Smooth muscle cell (in vitro differentiated cells): ENCODE results near the gene TRAK1. TPM values are rescaled to one million over a fixed set of nuclear protein-coding genes. Genes with fewer than 3 reads are reported as not detected.

Source experiments
- DNase-seq: peaks from one replicate; lab custom pipeline; 2025; ENCODE audit not compliant: unreplicated experiment; lab: John Stamatoyannopoulos, UW
- H2AFZ ChIP-seq: fragments of 200-600 bp; sonication (generic); 2 replicates; pipeline ENCODE4 v1.6.0; 2016; ENCODE audit warnings: antibody characterized with exemption, low read depth, mild to moderate bottlenecking
- H3F3A ChIP-seq: fragments of 200-600 bp; sonication (generic); 2 replicates; pipeline ENCODE4 v1.6.0; 2017; ENCODE audit warnings: antibody characterized with exemption, low read depth
- H3K27ac ChIP-seq: fragments of 200-600 bp; sonication (generic); 2 replicates; pipeline ENCODE4 v1.5.1; 2016; ENCODE audit warnings: low read depth, mild to moderate bottlenecking
- H3K27me3 ChIP-seq: fragments of 200-600 bp; sonication (generic); 2 replicates; pipeline ENCODE4 v1.6.1; 2016; ENCODE audit warnings: low read depth, mild to moderate bottlenecking
- H3K36me3 ChIP-seq: fragments of 200-600 bp; sonication (generic); 2 replicates; pipeline ENCODE4 v1.5.1; 2016; ENCODE audit warnings: low read depth
- H3K4me1 ChIP-seq: fragments of 200-600 bp; sonication (generic); 2 replicates; pipeline ENCODE4 v1.5.1; 2016; ENCODE audit warnings: low read depth
- H3K4me2 ChIP-seq: fragments of 200-600 bp; sonication (generic); 2 replicates; pipeline ENCODE4 v1.6.0; 2016; ENCODE audit warnings: mild to moderate bottlenecking
- H3K4me3 ChIP-seq: fragments of 200-600 bp; sonication (generic); 2 replicates; pipeline ENCODE4 v1.5.1; 2016; ENCODE audit warnings: mild to moderate bottlenecking
- H3K79me2 ChIP-seq: fragments of 200-600 bp; sonication (generic); 2 replicates; pipeline ENCODE4 v1.6.0; 2016; ENCODE audit warnings: low read depth, mild to moderate bottlenecking
- H3K9ac ChIP-seq: fragments of 200-600 bp; sonication (generic); 2 replicates; pipeline ENCODE4 v1.6.0; 2016; ENCODE audit warnings: low read depth
- H3K9me3 ChIP-seq: fragments of 200-600 bp; sonication (generic); replicated peaks from 2 replicates; pipeline ENCODE4 v1.5.1; 2016; ENCODE audit warnings: low read depth
- H4K20me1 ChIP-seq: fragments of 200-600 bp; sonication (generic); 2 replicates; pipeline ENCODE4 v1.6.0; 2016; ENCODE audit warnings: low read depth
- CTCF ChIP-seq: fragments of 200-600 bp; sonication (generic); IDR thresholded peaks from 2 replicates; pipeline ENCODE4 v1.5.1; 2017; ENCODE audit warnings: borderline replicate concordance, mild to moderate bottlenecking, antibody characterized with exemption; ENCODE audit not compliant: insufficient read depth, poor library complexity, severe bottlenecking
- WGBS: methylation state at CpG from one replicate; pipeline ENCODE4 v1.1.7; 2016; ENCODE audit warnings: low lambda C conversion rate; 5-methylcytosine and 5-hydroxymethylcytosine counted together
- polyA plus RNA-seq: library from polyadenylated mRNA; unstranded; fragments of >200 nt; fragmentation: Nextera tagmentation; extraction: Ambion mirVana; gene quantifications from 2 replicates; pipeline ENCODE4 v1.2.1, GENCODE V29; 2016
- total RNA-seq: library from RNA; depleted of rRNA; stranded (reverse); fragments of >200 nt; gene quantifications from 2 replicates; pipeline ENCODE4 v1.2.3, GENCODE V29; 2014

The TRAK1 gene
- total and polyA plus RNA-seq, 2 experiments from 2014 or later: 8.7 to 16.3 TPM

GRCh38 chr3:42088803-42089530, 2.2 kb upstream of the TRAK1 start:
- no peak overlapping the region for H3K4me3 ChIP-seq
- H3F3A ChIP-seq: peaks cover 10% of the 10 kb centered on the region
- no peaks in the 10 kb centered on the region for H3K36me3 ChIP-seq
- H2AFZ ChIP-seq: no peak overlapping the region
- 86% methylated on average over 11 of the region's 11 CpGs for WGBS
- H3K4me1 ChIP-seq: peaks cover 6% of the 10 kb centered on the region
- TF ChIP-seq CTCF: no peak
- H4K20me1 ChIP-seq: no peaks in the 10 kb centered on the region
- no peaks in the 10 kb centered on the region for H3K27me3 ChIP-seq
- H3K9ac ChIP-seq: no peak overlapping the region
- no peak overlapping the region for H3K4me2 ChIP-seq
- H3K27ac ChIP-seq: no peak overlapping the region
- H3K9me3 ChIP-seq: no peaks in the 10 kb centered on the region
- no peak for DNase-seq
- H3K79me2 ChIP-seq: peaks cover 31% of the 10 kb centered on the region

GRCh38 chr3:42092006-42092405, 849 bp downstream of the TRAK1 start:
- peaks cover 12% of the 10 kb centered on the region for H3K79me2 ChIP-seq

GRCh38 chr3:42094128-42094527, 3.0 kb downstream of the TRAK1 start:
- Histone ChIP-seq H3K79me2 (peaks cover 12% of the 10 kb centered on the region), H3K4me3 (no peak overlapping the region), H3K36me3 (no peaks in the 10 kb centered on the region), H3K9me3 (no peaks in the 10 kb centered on the region), H3K9ac (no peak overlapping the region), H3F3A (peaks cover 10% of the 10 kb centered on the region), H4K20me1 (no peaks in the 10 kb centered on the region), H3K27me3 (no peaks in the 10 kb centered on the region), H3K4me2 (no peak overlapping the region), H2AFZ (no peak overlapping the region), H3K27ac (no peak overlapping the region), H3K4me1 (peaks cover 15% of the 10 kb centered on the region)
- DNase-seq: no peak
- no peak for TF ChIP-seq CTCF
- WGBS: 82% methylated on average over 4 of the region's 4 CpGs

More at GRCh38 chr3:42092006-42092405, 849 bp downstream of the TRAK1 start:
- DNase-seq: no peak
- H3K9ac ChIP-seq: no peak overlapping the region
- no peaks in the 10 kb centered on the region for H3K27me3 ChIP-seq
- no peaks in the 10 kb centered on the region for H4K20me1 ChIP-seq
- H3K27ac ChIP-seq: peak overlapping the region; percentile 66
- no peak overlapping the region for H3K4me3 ChIP-seq
- H3K4me2 ChIP-seq: peak overlapping the region; percentile 71
- peaks cover 10% of the 10 kb centered on the region for H3F3A ChIP-seq
- H2AFZ ChIP-seq: no peak overlapping the region
- WGBS: 65% methylated on average over 3 of the region's 3 CpGs
- no peaks in the 10 kb centered on the region for H3K9me3 ChIP-seq
- no peaks in the 10 kb centered on the region for H3K36me3 ChIP-seq
- peaks cover 8% of the 10 kb centered on the region for H3K4me1 ChIP-seq
- TF ChIP-seq CTCF: no peak
